Ishikawa (cell line): Measurements from ENCODE around the gene GPD2.

ENCODE experiments used
- CEBPB ChIP-seq: IDR thresholded peaks from 2 replicates; pipeline ENCODE4 v1.6.1; 2012
- CREB1 ChIP-seq: IDR thresholded peaks from 2 replicates; pipeline ENCODE4 v1.6.1; 2012; ENCODE audit warnings: low read depth
- EP300 ChIP-seq: IDR thresholded peaks from 2 replicates; pipeline ENCODE4 v1.6.1; 2012; ENCODE audit warnings: borderline replicate concordance
- TAF1 ChIP-seq: IDR thresholded peaks from 2 replicates; pipeline ENCODE4 v1.6.1; 2012; ENCODE audit warnings: low read depth, mild to moderate bottlenecking

GRCh38 chr2:156465573-156465972 lies 29.4 kb downstream of the GPD2 start:
- TF ChIP-seq TAF1 (no peak), EP300 (no peak), CREB1 (no peak), CEBPB (no peak)
